T follicular helper cell (primary cell): Measurements from ENCODE around the gene MXRA8.
A peak's percentile ranks its signal among the peaks of the same experiment; 100 is the strongest.

Experiments
- DNase-seq: peaks from one replicate; pipeline ENCODE4 v3.0.0-alpha.2; 2020; ENCODE audit warnings: low read depth

The MXRA8 gene

DNA sequence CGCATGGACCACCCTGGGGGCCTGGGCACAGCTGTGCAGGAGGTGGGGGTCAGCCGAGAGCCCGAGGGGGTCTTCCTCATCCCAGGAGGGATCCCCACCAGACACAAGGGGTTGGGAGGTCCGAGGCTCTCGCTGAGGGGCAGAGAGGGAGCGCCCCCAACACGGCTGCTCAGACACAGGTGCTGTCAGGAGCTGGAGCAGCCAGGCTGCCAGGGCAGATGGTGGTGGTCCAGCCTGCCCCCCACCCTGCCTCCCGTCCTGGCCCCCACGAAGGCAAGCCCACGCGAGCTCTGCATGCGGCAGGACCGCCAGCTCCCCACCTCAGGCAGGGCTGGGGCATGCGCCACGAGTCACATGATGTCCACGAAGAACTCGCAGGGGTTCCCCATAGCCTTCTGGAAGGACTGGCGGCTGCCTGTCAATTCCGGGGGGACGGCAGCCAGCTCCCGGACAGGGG is 22.5 kb downstream of the MXRA8 start:
- DNase-seq, result no peak

DNA sequence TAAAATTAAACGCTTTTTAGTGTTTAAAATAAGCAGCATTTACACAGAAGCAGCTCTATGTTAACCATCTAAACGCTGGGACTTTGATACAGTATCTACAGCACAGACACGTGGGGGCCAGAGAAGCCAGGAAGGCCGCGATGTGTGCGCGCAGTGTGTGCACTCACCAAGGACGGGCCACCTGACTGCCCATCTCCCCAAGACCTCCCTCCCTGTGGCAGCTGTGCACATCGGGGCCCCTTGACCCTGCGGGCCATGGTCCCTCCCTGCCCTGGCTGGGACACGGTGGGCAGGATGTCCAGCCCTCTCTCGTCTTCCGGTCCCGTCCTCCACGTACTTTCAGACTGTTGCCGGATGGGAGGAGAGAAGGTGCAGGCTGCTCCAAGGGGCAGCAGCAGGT is 23.1 kb downstream of the MXRA8 start:
- DNase-seq, result no peak

DNA sequence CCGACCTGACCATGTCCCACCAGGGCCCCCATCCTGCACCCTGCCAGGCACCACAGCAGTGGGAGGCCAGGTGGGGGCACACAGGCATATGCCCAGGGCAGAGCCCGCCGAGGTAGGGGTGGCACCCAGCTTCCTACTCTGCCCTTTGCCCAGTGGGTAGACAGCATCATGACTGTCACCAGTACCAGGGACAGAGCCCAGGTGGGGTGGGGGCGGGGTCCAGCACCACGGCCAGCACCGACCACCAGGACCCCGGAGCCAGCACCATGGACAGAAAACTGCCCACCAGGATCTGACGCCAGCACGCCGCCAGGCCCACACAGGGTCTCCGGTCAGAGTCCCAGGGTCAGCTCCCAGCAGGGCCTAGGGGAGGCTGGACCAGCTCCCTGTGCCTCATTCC is 23.5 kb downstream of the MXRA8 start:
- no peak for DNase-seq

DNA sequence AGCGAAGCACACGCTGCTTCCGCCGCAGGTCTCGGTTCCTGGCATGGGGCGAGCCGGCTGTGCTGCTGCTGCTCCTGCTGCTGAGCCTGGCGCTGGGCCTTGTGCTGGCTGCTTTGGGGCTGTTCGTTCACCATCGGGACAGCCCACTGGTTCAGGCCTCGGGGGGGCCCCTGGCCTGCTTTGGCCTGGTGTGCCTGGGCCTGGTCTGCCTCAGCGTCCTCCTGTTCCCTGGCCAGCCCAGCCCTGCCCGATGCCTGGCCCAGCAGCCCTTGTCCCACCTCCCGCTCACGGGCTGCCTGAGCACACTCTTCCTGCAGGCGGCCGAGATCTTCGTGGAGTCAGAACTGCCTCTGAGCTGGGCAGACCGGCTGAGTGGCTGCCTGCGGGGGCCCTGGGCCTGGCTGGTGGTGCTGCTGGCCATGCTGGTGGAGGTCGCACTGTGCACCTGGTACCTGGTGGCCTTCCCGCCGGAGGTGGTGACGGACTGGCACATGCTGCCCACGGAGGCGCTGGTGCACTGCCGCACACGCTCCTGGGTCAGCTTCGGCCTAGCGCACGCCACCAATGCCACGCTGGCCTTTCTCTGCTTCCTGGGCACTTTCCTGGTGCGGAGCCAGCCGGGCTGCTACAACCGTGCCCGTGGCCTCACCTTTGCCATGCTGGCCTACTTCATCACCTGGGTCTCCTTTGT is 24.7 kb downstream of the MXRA8 start:
- no peak for DNase-seq

DNA sequence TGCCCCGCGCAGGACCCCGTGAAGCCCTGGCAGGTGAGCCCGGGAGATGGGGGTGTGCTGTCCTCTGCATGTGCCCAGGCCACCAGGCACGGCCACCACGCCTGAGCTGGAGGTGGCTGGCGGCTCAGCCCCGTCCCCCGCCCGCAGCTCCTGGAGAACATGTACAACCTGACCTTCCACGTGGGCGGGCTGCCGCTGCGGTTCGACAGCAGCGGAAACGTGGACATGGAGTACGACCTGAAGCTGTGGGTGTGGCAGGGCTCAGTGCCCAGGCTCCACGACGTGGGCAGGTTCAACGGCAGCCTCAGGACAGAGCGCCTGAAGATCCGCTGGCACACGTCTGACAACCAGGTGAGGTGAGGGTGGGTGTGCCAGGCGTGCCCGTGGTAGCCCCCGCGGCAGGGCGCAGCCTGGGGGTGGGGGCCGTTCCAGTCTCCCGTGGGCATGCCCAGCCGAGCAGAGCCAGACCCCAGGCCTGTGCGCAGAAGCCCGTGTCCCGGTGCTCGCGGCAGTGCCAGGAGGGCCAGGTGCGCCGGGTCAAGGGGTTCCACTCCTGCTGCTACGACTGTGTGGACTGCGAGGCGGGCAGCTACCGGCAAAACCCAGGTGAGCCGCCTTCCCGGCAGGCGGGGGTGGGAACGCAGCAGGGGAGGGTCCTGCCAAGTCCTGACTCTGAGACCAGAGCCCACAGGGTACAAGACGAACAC is 25.4 kb downstream of the MXRA8 start:
- no peak for DNase-seq

DNA sequence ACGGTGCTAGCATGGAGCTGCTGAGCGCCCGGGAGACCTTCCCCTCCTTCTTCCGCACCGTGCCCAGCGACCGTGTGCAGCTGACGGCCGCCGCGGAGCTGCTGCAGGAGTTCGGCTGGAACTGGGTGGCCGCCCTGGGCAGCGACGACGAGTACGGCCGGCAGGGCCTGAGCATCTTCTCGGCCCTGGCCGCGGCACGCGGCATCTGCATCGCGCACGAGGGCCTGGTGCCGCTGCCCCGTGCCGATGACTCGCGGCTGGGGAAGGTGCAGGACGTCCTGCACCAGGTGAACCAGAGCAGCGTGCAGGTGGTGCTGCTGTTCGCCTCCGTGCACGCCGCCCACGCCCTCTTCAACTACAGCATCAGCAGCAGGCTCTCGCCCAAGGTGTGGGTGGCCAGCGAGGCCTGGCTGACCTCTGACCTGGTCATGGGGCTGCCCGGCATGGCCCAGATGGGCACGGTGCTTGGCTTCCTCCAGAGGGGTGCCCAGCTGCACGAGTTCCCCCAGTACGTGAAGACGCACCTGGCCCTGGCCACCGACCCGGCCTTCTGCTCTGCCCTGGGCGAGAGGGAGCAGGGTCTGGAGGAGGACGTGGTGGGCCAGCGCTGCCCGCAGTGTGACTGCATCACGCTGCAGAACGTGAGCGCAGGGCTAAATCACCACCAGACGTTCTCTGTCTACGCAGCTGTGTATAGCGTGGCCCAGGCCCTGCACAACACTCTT is 26.2 kb downstream of the MXRA8 start:
- DNase-seq, result no peak

DNA sequence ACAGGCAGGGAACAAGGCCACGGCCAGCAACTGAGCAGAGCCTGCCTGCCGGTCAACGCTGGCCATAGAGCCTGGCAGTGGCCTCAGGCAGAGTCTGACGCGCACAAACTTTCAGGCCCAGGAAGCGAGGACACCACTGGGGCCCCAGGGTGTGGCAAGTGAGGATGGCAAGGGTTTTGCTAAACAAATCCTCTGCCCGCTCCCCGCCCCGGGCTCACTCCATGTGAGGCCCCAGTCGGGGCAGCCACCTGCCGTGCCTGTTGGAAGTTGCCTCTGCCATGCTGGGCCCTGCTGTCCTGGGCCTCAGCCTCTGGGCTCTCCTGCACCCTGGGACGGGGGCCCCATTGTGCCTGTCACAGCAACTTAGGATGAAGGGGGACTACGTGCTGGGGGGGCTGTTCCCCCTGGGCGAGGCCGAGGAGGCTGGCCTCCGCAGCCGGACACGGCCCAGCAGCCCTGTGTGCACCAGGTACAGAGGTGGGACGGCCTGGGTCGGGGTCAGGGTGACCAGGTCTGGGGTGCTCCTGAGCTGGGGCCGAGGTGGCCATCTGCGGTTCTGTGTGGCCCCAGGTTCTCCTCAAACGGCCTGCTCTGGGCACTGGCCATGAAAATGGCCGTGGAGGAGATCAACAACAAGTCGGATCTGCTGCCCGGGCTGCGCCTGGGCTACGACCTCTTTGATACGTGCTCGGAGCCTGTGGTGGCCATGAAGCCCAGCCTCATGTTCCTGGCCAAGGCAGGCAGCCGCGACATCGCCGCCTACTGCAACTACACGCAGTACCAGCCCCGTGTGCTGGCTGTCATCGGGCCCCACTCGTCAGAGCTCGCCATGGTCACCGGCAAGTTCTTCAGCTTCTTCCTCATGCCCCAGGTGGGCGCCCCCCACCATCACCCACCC is 27.0 kb downstream of the MXRA8 start, which contains the start of gene TAS1R3:
TSS of gene TAS1R3 (plus strand) at position 213 of the 898 bp plus-strand sequence. CDS start at position 279, 66 bp downstream.
- DNase-seq, result no peak

DNA sequence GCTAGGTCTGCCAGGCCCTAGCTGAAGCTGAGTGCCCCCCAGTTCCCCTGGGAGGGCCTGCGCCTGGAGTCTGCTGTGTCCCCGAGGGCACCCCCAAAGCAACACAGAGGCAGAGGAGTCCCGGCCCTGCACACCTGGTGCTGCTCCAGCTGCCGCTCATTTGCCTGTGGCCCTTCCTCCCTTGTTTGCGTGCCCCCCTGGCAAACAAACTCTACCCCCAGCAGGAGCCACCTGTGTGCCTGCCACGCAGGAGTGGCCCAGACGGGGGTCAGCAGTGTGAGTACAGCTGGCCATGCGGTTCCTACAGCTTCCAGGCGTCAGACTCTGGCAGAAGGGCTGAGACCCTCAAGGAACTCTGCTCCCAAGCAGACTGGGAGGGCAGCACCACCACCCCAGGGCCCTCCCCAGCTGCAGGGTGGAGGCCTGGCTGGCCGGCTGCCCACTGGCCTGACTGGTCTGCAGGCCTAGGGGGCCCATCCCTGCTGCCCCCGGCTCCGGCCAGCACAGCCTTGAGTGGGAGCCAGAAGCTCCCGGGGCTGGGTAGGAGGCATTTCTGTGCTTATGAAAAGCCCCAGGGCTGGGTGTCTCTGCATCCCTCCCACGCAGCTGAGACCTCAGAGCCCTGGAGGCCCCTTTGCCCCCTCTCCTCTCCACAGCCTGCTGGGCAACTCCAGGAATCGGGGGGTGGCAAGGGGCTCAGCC is 27.8 kb downstream of the MXRA8 start:
- DNase-seq, result no peak

DNA sequence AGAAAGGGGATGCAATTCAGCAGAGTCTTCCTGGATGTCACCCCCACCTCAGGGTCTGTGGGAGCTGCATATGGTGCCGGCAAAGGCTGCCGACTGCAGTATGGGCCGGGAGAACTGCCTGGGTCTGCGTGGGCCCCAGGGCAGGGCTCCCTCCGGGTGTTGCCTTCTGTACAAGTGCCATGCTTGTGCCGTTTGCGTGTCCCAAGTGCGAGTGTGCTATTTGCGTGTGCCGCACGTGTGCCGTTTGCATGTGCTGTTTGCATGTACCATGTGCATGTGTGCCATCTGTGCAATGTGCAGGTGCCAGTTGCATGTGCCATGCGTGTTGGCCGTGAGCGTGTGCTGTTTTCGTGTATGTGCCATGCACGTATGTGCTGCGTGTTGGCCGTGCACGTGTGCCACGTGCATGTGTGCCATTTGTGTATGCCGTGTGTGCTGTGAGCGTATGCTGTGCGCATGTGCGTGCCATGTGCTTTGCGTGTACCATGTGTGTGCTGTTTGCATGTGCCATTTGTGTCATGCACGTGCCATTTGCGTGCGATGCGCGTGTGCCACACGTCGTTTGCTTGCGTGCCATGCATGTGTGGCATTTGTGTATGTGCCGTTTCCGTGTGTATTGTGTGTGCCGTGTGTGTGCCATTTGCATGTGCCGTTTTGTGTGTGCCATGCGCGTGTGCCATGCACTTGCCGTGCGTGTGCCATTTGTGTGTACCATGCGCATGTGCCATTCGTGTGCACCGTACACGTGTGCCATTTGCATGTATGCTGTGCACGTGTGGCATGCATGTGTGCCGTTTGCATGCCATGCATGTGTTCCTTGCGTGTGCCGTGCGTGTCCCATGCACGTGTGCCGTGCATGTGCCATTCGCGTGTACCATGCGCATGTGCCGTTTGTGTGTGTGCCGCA is 28.8 kb downstream of the MXRA8 start:
- DNase-seq, result no peak

DNA sequence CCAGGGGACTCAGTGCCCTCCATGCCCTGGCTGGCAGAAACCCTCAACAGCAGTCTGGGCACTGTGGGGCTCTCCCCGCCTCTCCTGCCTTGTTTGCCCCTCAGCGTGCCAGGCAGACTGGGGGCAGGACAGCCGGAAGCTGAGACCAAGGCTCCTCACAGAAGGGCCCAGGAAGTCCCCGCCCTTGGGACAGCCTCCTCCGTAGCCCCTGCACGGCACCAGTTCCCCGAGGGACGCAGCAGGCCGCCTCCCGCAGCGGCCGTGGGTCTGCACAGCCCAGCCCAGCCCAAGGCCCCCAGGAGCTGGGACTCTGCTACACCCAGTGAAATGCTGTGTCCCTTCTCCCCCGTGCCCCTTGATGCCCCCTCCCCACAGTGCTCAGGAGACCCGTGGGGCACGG is 30.1 kb downstream of the MXRA8 start:
- DNase-seq, result no peak

DNA sequence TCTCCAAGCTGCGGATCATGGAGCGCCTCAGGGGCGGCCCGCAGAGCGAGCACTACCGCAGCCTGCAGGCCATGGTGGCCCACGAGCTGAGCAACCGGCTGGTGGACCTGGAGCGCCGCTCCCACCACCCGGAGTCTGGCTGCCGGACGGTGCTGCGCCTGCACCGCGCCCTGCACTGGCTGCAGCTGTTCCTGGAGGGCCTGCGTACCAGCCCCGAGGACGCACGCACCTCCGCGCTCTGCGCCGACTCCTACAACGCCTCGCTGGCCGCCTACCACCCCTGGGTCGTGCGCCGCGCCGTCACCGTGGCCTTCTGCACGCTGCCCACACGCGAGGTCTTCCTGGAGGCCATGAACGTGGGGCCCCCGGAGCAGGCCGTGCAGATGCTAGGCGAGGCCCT is 31.1 kb downstream of the MXRA8 start:
- DNase-seq, result no peak

DNA sequence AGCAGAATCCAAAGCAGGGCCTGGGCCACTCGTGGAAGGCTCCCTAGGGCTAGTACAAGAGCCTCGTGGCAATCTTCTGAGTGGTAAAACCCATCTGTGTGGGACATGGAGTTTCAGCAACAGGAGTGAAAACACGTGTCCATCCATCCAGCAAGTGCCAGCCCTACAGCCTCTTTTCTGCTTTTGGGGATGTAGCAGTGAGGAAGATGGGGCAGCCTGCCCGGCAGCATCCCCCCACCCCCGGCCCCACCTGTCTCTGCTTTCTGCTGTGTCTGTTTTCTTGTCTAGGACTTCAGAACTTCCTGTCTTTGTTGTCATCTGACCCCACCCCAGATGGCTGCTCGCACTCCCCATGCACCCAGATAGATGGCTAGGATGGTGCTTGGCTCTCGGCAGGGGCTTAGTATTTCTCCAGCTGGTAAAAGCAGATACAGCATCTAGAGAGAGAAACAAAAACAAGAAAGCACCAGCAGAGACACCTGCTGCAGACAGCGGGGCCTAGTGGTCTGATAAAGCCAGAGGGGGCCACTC is 32.2 kb downstream of the MXRA8 start:
- no peak for DNase-seq

DNA sequence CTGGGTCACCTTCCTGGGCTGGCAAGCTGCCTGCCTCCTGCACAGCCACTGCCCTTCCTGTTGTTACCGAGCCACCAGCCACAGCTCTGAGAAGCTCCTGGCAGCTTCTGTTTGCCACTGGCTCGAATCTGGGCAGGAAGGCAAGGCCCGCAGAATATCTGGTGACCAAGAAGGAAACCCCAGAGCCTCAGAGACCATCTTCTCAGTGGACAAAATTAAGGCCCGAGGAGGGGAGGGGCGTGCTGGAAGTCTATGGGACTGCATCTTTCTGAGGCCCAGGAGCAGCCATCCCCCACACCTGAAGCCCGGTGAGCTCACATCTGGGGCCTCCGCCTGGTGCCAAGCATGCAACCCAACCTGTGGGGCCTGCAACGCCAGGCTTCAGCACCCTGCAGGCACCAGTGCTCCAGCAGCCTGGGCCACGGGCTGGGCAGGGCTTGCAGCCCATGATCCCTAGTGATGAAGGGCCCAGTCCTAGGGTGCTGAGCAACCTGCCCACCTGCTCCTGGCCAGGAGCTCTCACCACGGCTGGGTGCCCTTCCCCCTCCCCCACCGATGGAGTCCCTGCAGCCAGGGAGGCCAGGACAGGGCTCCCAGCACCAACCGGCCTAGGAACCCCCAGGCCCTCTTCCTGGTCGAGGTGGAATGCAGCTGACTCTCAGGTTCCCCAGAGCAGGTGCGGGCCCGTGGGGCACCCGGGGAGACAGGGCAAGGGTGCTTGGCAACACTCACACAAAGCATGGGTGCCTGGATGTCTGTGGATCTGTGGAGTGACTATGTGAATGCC is 32.9 kb downstream of the MXRA8 start:
- DNase-seq, result no peak

DNA sequence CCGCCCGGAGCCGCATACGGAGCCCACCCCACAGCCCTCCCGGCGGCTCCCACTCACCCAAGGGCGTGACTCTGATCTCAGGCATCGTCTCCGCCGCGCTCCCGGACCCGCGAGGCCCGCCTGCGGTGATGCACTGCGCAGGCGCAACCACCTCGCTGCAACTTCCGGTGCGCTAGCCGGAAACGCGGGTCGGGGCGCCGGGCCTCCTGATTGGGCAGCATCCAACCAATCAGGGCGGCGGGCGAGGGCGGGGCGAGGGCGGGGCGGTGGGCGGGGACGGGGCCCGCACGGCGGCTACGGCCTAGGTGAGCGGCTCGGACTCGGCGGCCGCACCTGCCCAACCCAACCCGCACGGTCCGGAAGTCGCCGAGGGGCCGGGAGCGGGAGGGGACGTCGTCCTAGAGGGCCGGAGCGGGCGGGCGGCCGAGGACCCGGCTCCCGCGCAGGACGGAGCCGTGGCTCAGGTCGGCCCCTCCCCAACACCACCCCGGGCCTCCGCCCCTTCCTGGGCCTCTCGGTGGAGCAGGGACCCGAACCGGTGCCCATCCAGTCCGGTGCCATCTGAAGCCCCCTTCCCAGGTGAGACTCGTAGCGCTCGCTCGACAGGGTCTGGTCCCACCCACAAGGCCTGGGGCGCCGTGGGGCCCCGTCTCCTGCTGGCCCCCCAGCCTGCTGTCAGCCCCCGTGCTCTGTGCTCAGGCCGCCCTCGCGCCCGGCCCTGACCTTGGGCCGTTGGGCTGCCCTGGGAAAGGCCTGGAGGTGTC is 33.6 kb downstream of the MXRA8 start, which contains the start of the genes CPTP and INTS11:
TSS of gene CPTP (plus strand) at position 279 of the 764 bp plus-strand sequence. CDS start 2,109 bp downstream, outside the sequence.
TSS of gene INTS11 (minus strand) at position 137 of the 764 bp plus-strand sequence. CDS start at position 85, 52 bp downstream.
- peak; percentile 95 for DNase-seq

DNA sequence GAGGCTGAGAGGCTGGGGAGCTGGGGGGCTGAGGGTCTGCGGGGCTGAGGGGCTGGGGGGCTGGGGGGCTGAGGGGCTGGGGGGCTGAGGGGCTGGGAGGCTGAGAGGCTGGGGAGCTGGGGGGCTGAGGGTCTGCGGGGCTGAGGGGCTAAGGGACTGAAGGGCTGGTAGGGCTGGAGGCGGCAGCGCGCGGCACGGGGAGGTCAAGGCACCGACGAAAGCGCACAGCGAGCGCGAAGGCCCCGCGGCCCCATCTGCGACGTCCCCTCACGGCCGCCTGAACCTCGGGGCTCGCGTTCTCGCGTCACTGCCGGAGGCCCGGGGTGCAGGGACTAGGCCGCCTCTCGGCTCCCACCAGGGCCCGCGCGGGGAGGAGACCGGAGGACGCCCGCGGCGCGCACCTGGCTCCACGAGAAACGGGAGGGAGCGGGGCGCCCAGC is 34.3 kb downstream of the MXRA8 start:
- no peak for DNase-seq

DNA sequence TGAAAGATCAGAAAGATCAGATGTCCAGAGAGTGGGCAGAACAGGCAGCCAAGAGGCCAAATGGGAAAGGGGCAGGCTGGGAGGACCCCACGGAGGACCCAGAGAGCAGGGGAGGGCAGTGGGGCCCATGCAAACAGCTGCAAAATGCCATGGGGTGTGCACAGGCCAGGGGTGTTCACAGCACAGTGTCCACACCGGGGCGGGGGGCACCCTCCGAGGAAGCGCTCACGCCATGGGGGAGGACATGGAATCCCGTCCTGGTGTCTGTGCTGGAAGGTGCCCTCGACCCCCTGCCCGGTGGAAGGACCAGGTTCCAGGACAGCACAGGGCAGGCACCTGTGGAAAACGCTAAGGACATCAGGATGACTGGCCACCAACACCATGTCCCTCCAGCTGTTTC is 35.4 kb downstream of the MXRA8 start:
- no peak for DNase-seq

DNA sequence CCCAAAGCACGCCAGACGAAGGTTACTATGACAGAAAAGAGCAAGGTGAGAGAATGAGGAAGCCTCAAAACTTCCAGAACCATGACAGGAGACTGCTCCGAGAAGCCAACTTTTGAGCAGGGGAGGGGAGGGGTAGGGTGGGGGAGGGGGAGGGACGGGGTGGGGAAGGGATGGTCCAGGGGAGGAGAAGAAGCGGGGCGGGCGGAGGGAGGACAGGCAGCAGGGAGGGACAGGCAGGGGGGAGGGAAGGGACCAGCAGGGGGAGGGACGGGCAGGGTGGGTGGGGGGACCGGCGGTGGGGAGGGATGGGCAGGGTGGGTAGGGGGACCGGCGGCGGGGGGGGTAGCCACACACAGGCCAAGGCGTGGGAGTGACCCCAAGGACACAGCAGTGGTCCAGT is 35.9 kb downstream of the MXRA8 start:
- no peak for DNase-seq

DNA sequence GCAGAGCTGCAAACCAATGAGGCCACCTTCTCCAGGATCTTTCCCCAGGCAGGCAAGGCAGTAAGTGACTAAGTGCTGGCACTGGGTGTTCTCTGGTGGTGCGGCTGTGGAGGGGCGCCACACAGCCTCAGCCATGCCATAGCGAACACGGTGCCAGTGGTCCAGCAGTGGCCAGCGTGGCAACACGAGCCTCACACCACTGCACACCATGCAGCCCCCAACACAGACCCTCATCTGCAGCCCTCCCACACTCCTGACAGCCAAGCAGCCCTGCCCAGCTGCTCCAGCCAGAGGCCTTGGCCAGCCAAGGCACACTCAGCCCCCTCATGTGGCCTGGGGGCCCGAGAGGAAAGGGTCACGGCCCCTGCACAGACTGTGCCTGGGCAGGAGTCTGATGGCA is 36.9 kb downstream of the MXRA8 start:
- no peak for DNase-seq
